Renal cortical epithelial cell (primary cell): ENCODE data around the gene HSPA13. TPM values are rescaled to one million over a fixed set of nuclear protein-coding genes. Genes with fewer than 3 reads are reported as not detected.
"Not testable (repeated sequence)": the region's sequence is repeated elsewhere in the genome, so short reads cannot be mapped to it uniquely, and the experiment has no call there.

Experiments used
- DNase-seq: peaks from one replicate; pipeline ENCODE4 v3.0.0-alpha.2; 2011; ENCODE audit warnings: low read depth
- total RNA-seq: library from RNA; depleted of rRNA; stranded (reverse); fragments of >200 nt; gene quantifications from 2 replicates; pipeline ENCODE4 v1.2.3, GENCODE V29; 2014

HSPA13 gene, protein sequence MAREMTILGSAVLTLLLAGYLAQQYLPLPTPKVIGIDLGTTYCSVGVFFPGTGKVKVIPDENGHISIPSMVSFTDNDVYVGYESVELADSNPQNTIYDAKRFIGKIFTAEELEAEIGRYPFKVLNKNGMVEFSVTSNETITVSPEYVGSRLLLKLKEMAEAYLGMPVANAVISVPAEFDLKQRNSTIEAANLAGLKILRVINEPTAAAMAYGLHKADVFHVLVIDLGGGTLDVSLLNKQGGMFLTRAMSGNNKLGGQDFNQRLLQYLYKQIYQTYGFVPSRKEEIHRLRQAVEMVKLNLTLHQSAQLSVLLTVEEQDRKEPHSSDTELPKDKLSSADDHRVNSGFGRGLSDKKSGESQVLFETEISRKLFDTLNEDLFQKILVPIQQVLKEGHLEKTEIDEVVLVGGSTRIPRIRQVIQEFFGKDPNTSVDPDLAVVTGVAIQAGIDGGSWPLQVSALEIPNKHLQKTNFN
- total RNA-seq: 33.1 and 53.7 TPM in 2 replicates

DNA sequence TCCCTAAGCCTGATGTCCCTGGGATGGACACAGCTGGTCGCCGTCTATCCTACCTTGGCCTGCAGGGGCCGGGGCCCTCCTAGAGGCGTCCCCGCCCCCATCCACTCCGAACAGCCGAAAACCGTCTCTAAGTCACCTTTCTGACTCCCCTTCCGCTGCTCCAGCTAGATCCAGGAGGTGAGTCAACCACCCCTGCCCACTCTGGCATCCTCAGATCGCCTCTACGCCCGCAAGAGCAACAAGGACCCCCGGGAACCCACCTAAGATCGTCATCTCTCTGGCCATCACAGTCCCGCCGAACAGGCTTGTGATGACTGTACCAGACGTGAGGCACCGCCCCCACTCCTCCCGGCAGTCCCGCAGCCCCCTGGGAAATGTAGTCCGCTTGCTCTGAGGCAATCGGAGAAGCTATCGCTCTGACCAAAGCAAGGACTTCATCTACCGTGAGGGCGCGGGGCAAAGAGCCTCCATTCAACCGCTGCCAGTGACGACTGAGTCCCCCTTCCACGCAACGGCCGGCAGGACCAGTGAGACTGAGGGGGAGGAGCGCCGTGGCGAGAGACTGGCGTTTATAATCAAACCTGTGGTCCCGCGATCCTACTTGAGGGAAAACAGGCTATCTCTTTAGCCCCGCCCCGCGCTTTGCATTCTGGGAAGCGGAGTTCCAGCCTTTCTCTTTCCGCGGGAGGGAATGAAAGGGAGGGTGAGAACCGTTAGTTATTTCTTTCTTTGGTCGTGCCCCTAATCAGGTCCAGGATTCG lies at the start of gene HSPA13:
Gene HSPA13 (minus strand): TSS at position 312 of the 761 bp plus-strand sequence. CDS start 27 bp downstream, at position 285.
- DNase-seq: peak; percentile 98

DNA sequence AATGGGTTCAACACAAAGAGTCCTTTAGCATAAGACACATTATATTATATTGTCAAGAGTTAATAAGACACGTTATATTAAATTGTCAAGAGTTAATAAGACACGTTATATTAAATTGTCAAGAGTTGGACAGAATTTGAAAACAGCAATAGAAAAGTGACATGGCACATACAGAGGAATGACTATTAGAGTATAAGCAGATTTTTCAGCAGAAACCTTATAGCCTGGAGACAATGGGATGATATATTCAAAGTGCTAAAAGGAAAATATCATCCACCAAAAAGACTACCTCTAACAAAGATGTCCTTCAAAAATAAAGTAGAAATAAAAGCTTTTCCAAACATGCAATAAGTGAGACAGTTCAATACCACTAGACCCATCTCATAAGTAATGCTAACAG lies 36.0 kb upstream of the HSPA13 start:
- no peak for DNase-seq

DNA sequence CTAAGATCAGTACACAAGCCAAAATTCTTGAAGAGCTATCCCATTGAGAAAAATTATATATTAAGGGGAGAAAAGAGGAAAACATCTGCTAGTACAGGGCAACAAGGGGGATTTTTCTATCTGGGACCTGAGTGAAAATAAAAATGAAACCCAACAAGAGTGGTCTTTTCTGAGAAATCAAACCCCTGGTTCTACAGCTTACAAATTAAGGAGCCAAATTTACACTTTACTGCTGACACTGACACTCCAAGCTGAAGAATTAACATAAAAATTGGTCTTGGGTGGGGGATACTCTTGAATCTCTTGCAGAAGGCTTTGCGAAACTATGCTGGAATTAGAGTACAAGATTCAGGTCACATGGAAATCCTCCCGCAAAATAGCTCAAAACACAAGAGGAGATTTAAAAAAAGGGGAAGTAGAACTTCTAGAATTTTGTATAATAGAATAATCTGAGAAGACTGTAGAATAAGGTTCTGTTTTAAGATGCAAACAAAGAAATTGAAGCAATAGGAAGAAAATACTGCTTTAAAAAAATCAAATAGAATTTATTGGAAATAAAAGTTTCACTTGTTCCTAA lies 32.1 kb upstream of the HSPA13 start:
- no peak for DNase-seq

DNA sequence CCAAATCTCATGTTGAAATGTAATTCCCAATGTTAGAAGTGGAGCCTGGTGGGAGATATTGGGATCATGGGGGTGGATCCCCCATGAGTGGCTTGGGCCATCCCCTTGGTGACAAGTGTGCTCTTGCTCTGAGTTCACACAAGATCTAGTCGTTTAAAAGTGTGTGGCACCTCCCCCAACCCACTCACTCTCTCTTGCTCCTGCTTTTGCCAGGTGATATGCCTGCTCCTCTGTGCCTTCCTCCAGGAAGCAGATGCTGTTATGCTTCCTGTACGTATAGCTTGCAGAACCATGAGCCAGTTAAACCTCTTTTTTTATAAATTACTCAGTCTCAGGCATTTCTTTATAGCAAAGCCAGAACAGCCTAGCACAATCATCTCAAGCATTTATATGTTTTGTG lies 23.0 kb upstream of the HSPA13 start:
- no peak for DNase-seq

DNA sequence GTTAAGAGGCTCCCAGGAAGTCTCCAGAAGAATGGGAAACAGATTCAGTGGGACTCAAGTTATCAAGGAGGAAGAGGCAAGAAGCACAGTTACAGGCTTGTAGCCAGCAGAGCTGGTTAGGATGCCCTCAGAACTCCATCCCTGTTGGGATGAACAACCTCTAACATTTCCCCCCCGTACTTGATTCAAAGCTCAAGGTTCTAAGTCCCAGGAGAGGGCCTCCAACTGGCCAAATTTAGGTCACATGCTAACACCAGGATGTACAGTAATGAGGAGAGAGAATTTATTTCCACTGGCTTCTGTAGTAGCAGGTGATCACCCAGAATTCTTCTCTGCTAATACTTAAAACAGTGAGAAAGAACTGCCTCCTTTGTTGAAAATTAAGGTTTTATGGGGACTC lies 22.3 kb upstream of the HSPA13 start:
- DNase-seq: no peak

DNA sequence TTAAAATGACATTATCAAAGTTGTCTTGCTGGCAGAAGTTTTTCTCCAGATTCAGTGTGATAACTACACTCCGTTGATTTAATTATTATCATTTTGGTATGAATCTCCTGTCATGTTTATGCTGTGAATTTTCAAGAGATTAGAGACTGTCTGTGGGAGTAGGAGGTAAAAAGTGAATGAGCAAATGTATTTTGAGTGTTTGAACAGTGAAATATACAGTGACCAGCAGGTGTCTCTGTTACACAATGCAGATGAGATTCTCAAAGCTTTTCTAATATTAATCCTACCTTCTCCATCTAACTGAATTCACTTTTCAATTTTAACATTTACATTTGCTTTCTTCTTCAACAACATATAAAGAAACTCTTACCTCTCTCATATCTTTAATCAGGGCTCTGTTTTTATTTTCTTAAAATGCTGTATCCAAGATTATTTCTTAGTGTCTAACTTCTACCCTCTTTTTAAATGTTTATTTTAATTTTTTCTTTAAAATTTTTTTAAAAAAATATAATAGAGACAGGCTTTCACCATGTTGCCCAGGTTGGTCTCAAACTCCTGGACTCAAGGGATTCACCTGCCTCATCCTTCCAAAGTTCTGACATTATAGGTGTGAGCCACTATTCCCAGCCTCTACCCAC lies 20.9 kb upstream of the HSPA13 start:
- DNase-seq: peak; percentile 39

DNA sequence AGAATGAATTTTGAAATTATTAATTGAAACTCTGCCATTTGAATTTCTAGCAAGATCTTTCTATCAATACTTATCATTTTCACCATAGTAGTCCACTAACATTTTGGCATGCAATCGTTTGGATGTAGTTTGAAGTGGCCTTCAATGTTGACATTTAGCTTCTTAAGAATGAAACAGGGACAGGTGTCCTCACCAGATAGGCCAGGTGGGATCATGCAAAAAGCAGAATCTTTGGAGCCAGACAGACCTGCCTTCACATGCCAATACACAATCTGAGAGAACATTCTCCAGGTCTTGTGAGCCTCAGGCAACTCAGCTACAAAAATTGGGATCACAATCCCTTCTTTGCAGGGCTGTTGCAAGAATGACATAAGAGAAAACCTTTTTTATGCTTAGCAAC lies 18.3 kb upstream of the HSPA13 start:
- no peak for DNase-seq

DNA sequence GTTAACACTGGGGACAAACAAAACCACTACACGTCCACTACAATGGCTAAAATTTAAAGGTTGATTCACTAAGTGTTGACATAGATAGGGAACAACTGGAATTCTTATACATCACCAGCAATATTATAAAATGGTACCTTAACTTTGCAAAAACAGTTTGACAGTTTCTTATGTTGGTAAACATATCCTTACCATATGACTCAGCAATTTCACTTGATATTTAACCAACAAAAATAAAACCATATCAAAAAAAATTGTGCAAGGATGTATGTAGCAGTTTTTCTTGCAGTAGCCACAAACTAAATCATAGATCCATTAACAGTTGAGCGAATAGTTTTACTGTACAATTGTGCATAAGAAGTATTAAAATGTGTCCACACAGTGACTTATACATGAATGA lies 5.3 kb upstream of the HSPA13 start:
- no peak for DNase-seq

DNA sequence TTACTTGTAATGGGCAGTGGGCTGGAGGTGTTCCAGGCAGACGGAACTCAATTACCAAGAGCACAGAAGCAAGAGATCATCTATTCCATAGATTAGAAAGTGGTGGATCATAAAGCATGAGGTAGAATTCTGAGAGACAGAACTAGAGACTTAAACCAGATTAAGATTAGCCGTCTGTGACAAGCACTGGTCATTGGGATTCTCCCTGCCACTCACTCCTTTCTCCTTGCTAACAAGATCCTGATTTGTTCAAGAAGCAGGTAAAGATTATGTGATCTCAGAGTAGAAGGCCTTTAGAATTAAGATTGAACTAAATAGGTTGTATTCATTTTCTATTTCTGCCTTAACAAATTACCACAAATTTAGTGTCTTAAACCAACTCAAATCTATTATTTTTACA lies 1.5 kb upstream of the HSPA13 start:
- no peak for DNase-seq

DNA sequence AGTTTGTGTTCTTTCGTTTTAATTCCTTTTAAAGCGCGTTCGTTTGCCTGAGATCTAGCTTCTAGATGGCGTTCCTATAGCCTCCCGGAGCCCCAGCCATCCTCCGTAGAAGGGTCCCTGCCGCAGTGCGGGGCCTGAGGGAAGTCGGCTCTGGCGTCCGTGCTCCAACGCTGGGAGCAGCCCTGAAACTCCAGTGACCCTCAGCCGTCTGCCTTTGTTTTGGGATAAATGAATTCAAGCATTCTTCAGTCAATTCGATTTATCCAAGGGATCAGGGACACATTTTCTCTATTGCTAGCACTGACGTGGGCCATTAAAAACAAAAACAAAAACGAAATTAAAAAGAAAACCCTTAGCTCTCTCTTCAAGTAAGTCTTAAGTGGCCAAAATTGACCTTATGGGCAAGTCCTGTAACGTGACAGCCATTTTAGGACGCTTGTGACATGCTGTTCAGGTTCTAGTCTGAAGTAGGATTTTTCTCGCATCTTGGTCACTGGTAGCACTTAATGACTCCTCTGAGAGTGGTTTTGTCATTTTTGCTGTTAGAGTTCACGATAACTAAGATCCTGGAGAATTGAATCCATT lies 742 bp upstream of the HSPA13 start:
- DNase-seq: peak; percentile 38

DNA sequence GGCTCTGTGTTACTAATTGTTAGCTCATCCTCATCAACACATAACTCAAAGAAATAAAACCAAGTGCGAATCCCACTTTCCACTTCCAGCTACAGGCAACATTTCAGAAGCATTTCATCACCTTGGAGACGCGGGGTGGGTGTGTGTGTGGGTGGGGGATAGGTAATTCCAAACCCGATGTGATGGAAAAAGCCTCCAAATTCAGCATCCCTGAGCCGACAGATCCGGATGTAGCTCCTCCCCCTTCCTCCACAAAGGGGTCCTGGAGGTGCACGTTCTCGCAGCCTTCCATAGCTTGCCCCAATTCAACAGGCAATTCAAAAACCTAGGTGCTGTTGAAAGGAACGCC lies 486 bp downstream of the HSPA13 start:
- peak; percentile 16 for DNase-seq

DNA sequence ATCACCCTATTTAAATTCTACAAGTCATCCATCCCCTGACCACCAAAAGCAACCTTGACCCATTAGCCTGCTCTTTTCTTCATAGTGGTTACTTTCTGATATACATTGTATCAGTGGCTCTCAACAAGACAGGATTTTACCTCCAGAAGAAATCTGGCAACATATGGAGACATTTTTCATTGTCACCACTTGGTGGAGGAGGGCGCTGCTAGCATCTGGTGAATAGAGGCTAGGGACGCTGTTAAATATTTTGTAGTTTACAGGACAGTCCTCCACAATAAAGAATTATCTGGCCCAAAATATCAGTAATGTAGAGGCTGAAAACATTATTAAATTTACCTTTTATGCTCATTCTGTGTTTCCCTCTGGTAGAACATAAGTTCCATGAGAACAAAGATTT lies 6.1 kb downstream of the HSPA13 start:
- DNase-seq: no peak

DNA sequence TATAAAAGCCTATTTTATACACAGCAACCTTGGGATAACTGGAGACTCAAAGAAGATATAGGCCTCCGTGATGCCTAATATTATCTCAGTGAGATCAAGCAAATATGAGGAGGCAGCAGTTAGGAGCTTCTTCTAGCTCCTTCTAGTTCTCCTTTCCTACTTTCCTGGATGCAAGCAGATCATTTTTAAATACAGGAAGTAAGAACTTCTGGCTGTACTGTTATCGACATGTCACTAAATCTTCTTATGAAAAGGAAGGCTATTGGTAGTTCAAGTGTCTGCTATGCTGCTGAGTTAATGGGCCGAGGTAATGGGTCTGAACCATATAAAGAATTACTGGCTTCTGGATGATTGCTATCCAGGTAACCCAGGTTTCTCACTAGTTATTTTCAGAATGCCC lies 15.9 kb downstream of the HSPA13 start:
- no peak for DNase-seq

DNA sequence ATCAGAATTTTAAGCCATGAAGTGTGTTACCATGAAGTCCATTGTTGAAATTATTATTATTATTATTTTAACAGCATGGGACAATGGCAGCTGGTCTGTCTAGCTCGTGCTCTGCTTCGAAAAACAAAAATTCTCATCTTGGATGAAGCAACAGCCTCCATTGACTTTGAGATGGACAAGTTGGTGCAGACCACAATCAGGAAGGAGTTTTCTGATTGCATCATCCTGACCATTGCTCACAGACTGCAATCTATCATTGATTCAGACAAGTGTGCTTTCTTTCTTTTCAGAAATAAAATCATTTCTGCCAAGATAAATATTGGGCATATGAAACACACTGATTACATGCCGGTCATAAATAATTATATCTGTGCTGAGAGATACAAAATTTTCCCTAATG lies 21.0 kb downstream of the HSPA13 start:
- peak; percentile 48 for DNase-seq

DNA sequence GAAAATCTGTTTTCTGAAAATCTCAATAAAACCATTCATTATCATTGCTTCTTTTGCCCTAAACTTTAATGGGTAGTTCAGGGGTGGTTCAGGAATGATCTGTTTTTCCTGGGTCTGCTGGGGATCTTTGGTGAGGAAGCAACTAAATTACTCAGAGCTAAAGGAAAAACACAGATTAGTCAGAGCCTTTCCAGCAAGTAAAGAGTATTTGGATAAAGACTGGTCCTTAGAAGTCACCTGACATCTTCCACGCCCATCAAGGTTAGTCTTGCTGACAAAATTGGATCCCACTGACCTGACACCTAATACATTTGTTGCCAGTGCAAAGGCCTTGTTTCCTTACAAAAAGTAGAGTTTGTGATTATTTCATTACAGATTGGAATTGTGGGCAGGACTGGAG lies 24.2 kb downstream of the HSPA13 start:
- DNase-seq: peak; percentile 3

DNA sequence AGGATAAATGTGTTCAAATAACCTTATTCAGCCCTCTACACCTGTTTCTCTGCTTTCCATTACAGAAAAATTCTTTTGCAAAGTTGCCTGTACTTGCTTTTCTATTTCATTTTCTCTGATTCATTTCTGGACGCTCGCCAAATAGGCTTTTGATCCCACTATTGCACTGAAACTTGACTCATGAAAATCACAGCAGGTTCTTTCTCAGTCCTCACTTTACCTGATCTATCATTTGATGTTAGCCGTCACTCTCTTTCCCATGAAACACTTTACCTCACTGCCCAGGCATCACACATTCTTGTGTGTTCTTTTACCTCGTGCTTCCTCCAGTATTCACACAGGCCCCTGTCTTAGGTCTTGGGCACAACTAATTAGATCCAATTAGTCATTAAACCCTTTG lies 26.2 kb downstream of the HSPA13 start:
- no peak for DNase-seq

DNA sequence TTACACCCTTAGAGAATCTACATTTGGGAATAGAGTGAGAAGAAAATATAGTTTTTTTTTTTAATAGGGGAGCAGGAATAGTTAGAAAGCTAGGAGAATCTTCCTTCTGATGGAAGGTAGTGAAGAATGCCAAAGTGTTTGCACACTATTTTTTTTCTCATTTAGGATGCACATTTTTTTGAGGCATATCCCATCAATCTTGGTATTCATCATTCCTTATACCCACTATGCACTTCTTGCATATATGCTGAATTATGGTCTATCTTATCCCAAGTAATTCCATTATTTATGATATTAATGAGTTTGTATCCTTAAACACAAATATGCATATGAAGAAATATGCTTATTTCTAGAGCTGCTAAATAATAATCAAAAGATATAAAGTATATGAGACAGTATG lies 28.4 kb downstream of the HSPA13 start:
- no peak for DNase-seq

DNA sequence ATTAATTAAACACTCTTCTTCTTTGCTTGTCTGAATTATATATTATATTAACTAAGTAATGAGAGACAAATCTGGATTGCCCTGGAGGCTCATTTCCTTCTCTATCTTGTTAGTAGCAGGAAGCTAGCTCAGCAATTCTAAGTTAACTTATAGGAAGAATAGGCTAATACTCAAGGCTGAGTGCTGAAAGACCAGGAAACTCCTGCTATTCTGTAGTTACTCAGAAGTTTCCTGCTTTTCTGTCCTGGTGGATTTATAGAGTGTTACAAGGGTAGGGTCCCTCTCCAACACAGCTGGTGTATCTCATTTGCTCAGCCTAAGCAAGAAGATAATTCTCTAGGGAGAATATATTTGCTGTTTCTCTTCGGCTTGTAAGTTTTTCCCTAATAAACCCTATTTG lies 29.2 kb downstream of the HSPA13 start:
- no peak for DNase-seq

DNA sequence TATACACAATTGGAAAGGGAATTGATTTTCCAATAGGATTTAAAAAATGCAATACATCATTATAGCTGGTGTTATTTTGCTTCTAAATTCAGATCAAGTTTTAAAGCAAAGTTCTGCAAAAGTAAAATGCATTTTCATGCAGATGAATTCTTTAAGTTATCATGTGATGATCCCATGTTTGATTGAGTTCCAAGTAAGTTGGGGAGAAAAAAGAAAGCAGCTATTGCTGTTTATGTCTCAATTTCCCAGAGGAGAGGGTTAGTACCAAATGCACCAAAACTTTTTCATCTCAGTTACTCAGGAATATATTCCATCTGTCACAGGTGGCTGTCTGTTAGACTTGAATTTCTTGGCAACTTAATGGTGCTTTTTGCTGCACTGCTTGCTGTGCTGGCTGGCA lies 29.7 kb downstream of the HSPA13 start:
- DNase-seq: no peak

DNA sequence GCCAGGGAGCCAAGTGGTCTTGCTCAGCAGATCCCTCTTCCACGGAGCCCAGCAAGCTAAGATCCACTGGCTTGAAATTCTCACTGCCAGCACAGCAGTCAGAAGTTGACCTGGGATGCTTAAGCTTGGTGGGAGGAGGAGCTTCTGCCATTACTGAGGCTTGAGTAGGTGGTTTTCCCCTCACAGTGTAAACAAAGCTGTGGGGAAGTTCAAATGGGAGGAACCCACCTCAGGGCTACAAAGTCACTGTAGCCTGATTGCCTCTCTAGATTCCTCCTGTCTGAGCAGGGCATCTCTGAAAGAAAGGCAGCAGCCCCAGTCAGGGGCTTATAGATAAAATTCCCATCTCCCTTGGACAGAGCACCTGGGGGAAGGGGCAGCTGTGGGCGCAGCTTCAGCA lies 55.6 kb downstream of the HSPA13 start:
- DNase-seq: not testable (repeated sequence)

DNA sequence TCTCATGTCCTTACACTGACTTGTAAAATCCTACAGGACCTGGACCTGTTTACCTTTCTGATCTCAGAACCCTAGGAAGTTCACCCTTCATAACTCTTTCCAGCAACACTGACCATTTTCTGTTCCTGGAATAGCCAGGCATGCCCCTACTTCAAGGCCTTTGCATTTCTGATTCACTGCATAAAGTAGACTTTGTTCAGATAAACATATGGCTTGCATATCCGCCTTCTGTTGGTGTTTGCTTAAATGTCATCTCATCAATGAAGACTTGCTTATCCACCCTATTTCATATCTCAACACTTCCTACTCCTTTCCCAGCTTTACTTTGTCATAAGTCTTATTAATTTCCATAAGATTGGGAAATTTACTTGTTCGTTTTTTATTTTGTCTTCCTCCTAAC lies 57.4 kb downstream of the HSPA13 start:
- no peak for DNase-seq
